HEK293 (cell line): ENCODE results near the gene GLO1.

Experiments used
- CTCF ChIA-PET: fragments of 350-600 bp; formaldehyde crosslinking; extraction: SDS; loops from one replicate; lab custom pipeline; 2021; ENCODE audit warnings: antibody characterized with exemption; lab: Yijun Ruan, JAX
- POLR2A ChIA-PET: fragments of 300-600 bp; formaldehyde crosslinking; extraction: SDS; loops from one replicate; lab custom pipeline; 2020; ENCODE audit warnings: antibody characterized with exemption, inconsistent platforms; lab: Yijun Ruan, JAX
- H3K27ac ChIP-seq: fragments of 200-500 bp; sonication (Bioruptor generic); 2 replicates; pipeline ENCODE4 v1.5.1; 2014; ENCODE audit warnings: low read depth, low read length, control low read depth, inconsistent platforms; ENCODE audit errors: extremely low read depth
- H3K36me3 ChIP-seq, 2 experiments: fragments of 200-500 bp in 1 of 2; sonication (Bioruptor generic) in 1 of 2; 1 replicate in 1 of 2; 2 replicates in 1 of 2; pipeline ENCODE4 v1.5.1; 2014 to 2017; ENCODE audit warnings: inconsistent platforms in 2 of 2, low read length in 2 of 2; ENCODE audit not compliant: control insufficient read depth in 2 of 2, insufficient read depth in 1 of 2
- H3K4me1 ChIP-seq: fragments of 200-500 bp; sonication (Bioruptor generic); 2 replicates; pipeline ENCODE4 v1.5.1; 2014; ENCODE audit warnings: mild to moderate bottlenecking, low read length, inconsistent platforms; ENCODE audit not compliant: control insufficient read depth, insufficient read depth
- H3K4me3 ChIP-seq: 2 replicates; pipeline ENCODE4 v1.5.1; 2011; ENCODE audit warnings: low read depth, mild to moderate bottlenecking, control low read depth, low read length, moderate library complexity
- H3K9me3 ChIP-seq: fragments of 200-500 bp; sonication (Bioruptor generic); 2 replicates; pipeline ENCODE4 v1.5.1; 2014; ENCODE audit warnings: low read depth, low read length, inconsistent platforms; ENCODE audit not compliant: control insufficient read depth, insufficient read depth
- AEBP2 ChIP-seq: fragments of 450-650 bp; formaldehyde crosslinking; IDR thresholded peaks from 2 replicates; pipeline ENCODE4 v1.5.1; 2016; ENCODE audit warnings: missing biosample characterization, missing genetic modification characterization, borderline replicate concordance
- IKZF3 ChIP-seq: fragments of 450-650 bp; IDR thresholded peaks from 2 replicates; pipeline ENCODE4 v1.5.0; 2018; ENCODE audit warnings: missing biosample characterization, mild to moderate bottlenecking, missing genetic modification characterization, moderate library complexity
- KLF8 ChIP-seq: fragments of 450-650 bp; formaldehyde crosslinking; IDR thresholded peaks from 2 replicates; pipeline ENCODE4 v1.5.1; 2016; ENCODE audit warnings: missing biosample characterization, missing genetic modification characterization
- PRDM1 ChIP-seq: fragments of 450-650 bp; formaldehyde crosslinking; IDR thresholded peaks from 2 replicates; pipeline ENCODE4; 2016; ENCODE audit warnings: missing biosample characterization, missing genetic modification characterization
- PRDM2 ChIP-seq: fragments of 450-650 bp; formaldehyde crosslinking; IDR thresholded peaks from 2 replicates; pipeline ENCODE4 v1.5.1; 2016; ENCODE audit warnings: missing biosample characterization, missing genetic modification characterization, borderline replicate concordance
- SP3 ChIP-seq: fragments of 450-650 bp; formaldehyde crosslinking; IDR thresholded peaks from 2 replicates; pipeline ENCODE4 v1.5.1; 2016; ENCODE audit warnings: missing biosample characterization, missing genetic modification characterization
- ZFP37 ChIP-seq: fragments of 450-650 bp; formaldehyde crosslinking; IDR thresholded peaks from 2 replicates; pipeline ENCODE4 v1.5.1; 2016; ENCODE audit warnings: missing biosample characterization, missing genetic modification characterization
- ZNF16 ChIP-seq: fragments of 450-650 bp; formaldehyde crosslinking; IDR thresholded peaks from 2 replicates; pipeline ENCODE4 v1.5.1; 2016; ENCODE audit warnings: low read depth, missing biosample characterization, missing genetic modification characterization
- ZNF324 ChIP-seq: fragments of 450-650 bp; formaldehyde crosslinking; IDR thresholded peaks from 2 replicates; pipeline ENCODE4 v1.5.1; 2016; ENCODE audit warnings: missing biosample characterization, missing genetic modification characterization
- ZNF513 ChIP-seq: fragments of 450-650 bp; IDR thresholded peaks from 2 replicates; pipeline ENCODE4 v1.5.1; 2018; ENCODE audit warnings: missing biosample characterization, missing genetic modification characterization
- ZNF518A ChIP-seq: fragments of 450-650 bp; formaldehyde crosslinking; conservative IDR thresholded peaks from 2 replicates; pipeline ENCODE4 v1.5.1; 2016; ENCODE audit warnings: low read depth, missing biosample characterization, missing genetic modification characterization
- ZNF621 ChIP-seq: fragments of 450-650 bp; formaldehyde crosslinking; IDR thresholded peaks from 2 replicates; pipeline ENCODE4 v1.5.1; 2017; ENCODE audit warnings: missing biosample characterization, missing genetic modification characterization
- ZNF843 ChIP-seq: fragments of 450-650 bp; formaldehyde crosslinking; IDR thresholded peaks from 2 replicates; pipeline ENCODE4 v1.5.1; 2016; ENCODE audit warnings: missing biosample characterization, missing genetic modification characterization
- TF ChIP-seq, protein P1 (sequence below): fragments of 450-650 bp; formaldehyde crosslinking; IDR thresholded peaks from 2 replicates; pipeline ENCODE4 v1.5.1; 2016; ENCODE audit warnings: missing biosample characterization, missing genetic modification characterization
- TF ChIP-seq, protein P2 (sequence below): fragments of 450-650 bp; formaldehyde crosslinking; IDR thresholded peaks from 2 replicates; pipeline ENCODE4 v1.5.1; 2016; ENCODE audit warnings: missing biosample characterization, missing genetic modification characterization

Gene GLO1

GRCh38 chr6:38639498-38640215 lies 63.3 kb downstream of the GLO1 start, which contains the start of gene BTBD9:
TSS of gene BTBD9 (minus strand) at chr6:38639929.
- Histone ChIP-seq H3K4me1 (0 out of 2 replicates have a peak, but pooled peaks cover 5% of the 10 kb centered on the region), H3K4me3 (peak within 1 kb of the TSS; percentile 96), H3K27ac (peak within 1 kb of the TSS; percentile 77), H3K36me3 (no peaks in the 10 kb centered on the region), H3K9me3 (no peaks in the 10 kb centered on the region)
- ChIA-PET POLR2A (interaction anchor here (0.5 to 0.9 kb wide), 3 partner anchors 15 to 131 kb away, joined by 3 to 4 read pairs (median 3); no protein-coding TSS in a partner anchor), CTCF (interaction anchor here (0.5 to 0.7 kb wide), 3 partner anchors 48 to 671 kb away, joined by 3 read pairs; no protein-coding TSS in a partner anchor)
- TF ChIP-seq ZNF518A (tag by site-specific recombination) (no peak), ZNF843 (tag by site-specific recombination) (no peak), ZNF621 (no peak), PRDM2 (no peak), ZNF16 (tag by site-specific recombination) (no peak), AEBP2 (tag by site-specific recombination) (no peak), IKZF3 (tag by site-specific recombination) (peak; percentile 34; the same call in 1 of the 2 replicates), ZFP37 (0 out of 2 replicates have a peak, but pooled peaks have one; percentile 23), ZNF513 (tag by site-specific recombination) (no peak), KLF8 (tag by site-specific recombination) (peak; percentile 22; the same call in 1 of the 2 replicates), ZNF324 (peak; percentile 71; the same call in 1 of the 2 replicates), SP3 (tag by site-specific recombination) (peak; percentile 71), PRDM1 (tag by site-specific recombination) (no peak)
- TF ChIP-seq, protein P1, sequence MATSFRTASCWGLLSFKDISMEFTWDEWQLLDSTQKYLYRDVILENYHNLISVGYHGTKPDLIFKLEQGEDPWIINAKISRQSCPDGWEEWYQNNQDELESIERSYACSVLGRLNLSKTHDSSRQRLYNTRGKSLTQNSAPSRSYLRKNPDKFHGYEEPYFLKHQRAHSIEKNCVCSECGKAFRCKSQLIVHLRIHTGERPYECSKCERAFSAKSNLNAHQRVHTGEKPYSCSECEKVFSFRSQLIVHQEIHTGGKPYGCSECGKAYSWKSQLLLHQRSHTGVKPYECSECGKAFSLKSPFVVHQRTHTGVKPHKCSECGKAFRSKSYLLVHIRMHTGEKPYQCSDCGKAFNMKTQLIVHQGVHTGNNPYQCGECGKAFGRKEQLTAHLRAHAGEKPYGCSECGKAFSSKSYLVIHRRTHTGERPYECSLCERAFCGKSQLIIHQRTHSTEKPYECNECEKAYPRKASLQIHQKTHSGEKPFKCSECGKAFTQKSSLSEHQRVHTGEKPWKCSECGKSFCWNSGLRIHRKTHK (tag by site-specific recombination) = no peak
- TF ChIP-seq, protein P2, sequence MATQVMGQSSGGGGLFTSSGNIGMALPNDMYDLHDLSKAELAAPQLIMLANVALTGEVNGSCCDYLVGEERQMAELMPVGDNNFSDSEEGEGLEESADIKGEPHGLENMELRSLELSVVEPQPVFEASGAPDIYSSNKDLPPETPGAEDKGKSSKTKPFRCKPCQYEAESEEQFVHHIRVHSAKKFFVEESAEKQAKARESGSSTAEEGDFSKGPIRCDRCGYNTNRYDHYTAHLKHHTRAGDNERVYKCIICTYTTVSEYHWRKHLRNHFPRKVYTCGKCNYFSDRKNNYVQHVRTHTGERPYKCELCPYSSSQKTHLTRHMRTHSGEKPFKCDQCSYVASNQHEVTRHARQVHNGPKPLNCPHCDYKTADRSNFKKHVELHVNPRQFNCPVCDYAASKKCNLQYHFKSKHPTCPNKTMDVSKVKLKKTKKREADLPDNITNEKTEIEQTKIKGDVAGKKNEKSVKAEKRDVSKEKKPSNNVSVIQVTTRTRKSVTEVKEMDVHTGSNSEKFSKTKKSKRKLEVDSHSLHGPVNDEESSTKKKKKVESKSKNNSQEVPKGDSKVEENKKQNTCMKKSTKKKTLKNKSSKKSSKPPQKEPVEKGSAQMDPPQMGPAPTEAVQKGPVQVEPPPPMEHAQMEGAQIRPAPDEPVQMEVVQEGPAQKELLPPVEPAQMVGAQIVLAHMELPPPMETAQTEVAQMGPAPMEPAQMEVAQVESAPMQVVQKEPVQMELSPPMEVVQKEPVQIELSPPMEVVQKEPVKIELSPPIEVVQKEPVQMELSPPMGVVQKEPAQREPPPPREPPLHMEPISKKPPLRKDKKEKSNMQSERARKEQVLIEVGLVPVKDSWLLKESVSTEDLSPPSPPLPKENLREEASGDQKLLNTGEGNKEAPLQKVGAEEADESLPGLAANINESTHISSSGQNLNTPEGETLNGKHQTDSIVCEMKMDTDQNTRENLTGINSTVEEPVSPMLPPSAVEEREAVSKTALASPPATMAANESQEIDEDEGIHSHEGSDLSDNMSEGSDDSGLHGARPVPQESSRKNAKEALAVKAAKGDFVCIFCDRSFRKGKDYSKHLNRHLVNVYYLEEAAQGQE (tag by site-specific recombination) = no peak
